GM12801 (cell line): Measurements from ENCODE around the gene PXN.
A peak's percentile ranks its signal among the peaks of the same experiment; 100 is the strongest.

ENCODE experiments used
- CTCF ChIP-seq: IDR thresholded peaks from one replicate; pipeline ENCODE4 v1.5.1; 2011; ENCODE audit warnings: control low read depth; ENCODE audit not compliant: insufficient read length; ENCODE audit errors: extremely low read depth

PXN gene

GRCh38 chr12:120229071-120229486 lies 36.5 kb downstream of the PXN start:
- no peak for TF ChIP-seq CTCF

- peak; percentile 46 for TF ChIP-seq CTCF
Observed at GRCh38 chr12:120228291-120229070, 37.0 kb downstream of the PXN start.

GRCh38 chr12:120228041-120228290 lies 37.6 kb downstream of the PXN start:
- TF ChIP-seq CTCF, result no peak

GRCh38 chr12:120227233-120228040 lies 38.1 kb downstream of the PXN start:
- TF ChIP-seq CTCF, result no peak

DNA sequence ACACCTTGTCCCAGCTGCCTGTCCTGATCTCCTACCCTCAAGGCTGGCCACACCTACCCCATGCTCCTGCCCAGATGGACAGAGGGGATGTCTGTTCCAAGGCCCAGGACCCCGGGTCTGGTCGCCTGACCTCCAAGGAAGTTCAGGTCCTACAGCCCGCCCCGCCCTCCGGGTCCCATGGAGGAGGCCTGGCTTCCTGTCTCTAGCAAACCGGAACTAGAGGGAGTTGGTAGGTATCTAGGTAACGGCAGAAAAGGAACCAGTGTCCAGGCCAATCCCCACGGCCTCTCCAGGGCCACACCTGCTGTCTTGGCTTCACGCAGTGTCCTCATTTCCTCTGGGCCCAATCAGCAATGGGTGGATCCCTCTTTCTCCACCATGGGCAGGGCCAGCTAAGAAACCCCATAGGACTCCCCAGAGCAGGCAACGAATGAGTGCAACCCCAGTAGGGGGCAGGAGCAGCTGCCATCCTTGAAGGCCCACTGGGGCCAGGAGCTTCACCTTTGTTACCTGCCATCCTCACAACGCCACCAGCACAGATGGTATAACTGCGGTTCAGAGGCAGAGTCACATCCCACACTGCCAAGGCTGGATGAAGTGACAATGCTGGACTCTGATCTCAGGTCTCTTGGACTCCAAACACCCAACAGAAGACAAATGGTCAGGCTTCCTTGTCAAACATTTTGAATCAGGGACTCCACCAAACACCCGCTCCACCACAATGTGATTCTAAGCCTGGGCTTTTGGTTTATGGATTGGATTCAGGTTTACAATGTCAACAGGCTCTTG lies 39.5 kb downstream of the PXN start:
- no peak for TF ChIP-seq CTCF

GRCh38 chr12:120225200-120225558 lies 40.4 kb downstream of the PXN start:
- no peak for TF ChIP-seq CTCF
